ENCODE results near the gene ARL15.
A peak's percentile ranks its signal among the peaks of the same experiment; 100 is the strongest.
"Not testable (repeated sequence)": the region's sequence is repeated elsewhere in the genome, so short reads cannot be mapped to it uniquely, and the experiment has no call there.

Gene ARL15

DNA sequence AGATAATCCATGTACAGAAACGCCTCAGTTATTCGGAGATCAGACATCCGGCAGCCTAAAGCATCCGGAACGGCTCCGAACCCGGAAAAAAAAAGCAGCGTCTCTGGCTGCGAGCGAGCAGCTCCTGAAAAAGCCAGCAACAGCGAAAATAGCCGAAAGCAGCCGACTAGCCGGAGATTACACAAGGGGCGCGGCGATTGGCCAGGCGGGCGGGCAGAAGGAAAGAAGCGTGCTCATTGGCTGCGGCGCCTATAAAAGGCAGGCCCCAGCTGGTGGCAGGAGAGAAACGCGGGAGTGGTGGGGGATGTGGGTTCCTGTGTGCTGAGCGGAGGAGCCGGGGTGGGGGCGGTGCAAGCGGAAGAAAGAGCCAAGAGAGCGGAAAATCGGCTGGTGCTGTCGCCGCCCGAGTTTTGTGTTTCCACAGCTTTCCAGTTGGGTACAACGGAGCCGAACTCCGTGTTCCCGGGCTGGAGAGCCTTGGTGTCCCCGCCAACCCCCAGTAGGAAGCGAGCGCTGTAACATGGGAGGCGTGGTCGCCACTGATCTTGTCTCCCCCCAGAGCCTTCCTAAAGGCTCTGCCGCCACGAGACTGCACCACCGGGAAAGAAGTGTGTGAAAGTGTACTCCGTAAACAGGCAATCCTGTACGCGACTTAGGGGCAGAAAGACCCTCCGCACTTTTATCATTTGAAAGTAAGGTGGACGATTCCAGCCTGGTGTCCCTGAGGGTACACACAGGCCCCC is at the start of gene ARL15:
Gene ARL15 (minus strand): TSS at position 141 of the 743 bp plus-strand sequence.
- peak; percentile 91 for DNase-seq (ENCODE audit: low read depth)

GRCh38 chr5:54360089-54360488 is 49.7 kb upstream of the ARL15 start:
- no peak for DNase-seq (ENCODE audit: low read depth)

- DNase-seq (ENCODE audit: low read depth), result no peak
Measured at GRCh38 chr5:54357408-54358058, 47.2 kb upstream of the ARL15 start.

DNA sequence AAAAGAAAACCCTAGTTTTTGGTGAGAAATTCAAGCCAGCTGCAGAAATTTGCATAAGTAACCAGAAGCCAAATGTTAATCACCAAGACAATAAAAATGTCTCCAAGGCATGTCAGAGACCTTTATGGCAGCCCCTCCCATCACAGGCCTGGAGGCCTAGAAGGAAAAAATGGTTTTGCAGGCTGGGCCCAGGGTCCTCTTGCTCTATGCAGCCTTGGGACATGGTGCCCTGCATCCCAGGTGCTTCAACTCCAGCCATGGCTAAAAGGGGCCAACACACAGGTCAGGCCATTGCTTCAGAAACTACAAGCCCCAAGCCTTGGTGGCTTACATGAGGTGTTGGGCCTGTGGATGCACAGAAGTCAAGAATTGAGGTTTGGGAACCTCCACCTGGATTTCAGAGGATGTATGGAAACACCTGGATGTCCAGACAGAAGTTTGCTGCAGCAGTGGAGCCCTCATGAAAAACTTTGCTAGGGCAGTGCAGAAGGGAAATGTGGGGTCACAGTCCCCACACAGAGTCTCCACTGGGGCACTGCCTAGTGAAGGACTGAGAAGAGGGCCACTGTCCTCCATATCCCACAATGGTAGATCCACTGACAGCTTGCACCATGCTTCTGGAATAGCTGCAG is 43.7 kb upstream of the ARL15 start:
- DNase-seq (ENCODE audit: low read depth), result not testable (repeated sequence)

GRCh38 chr5:54352580-54352979 is 42.2 kb upstream of the ARL15 start:
- DNase-seq (ENCODE audit: low read depth), result not testable (repeated sequence)

DNA sequence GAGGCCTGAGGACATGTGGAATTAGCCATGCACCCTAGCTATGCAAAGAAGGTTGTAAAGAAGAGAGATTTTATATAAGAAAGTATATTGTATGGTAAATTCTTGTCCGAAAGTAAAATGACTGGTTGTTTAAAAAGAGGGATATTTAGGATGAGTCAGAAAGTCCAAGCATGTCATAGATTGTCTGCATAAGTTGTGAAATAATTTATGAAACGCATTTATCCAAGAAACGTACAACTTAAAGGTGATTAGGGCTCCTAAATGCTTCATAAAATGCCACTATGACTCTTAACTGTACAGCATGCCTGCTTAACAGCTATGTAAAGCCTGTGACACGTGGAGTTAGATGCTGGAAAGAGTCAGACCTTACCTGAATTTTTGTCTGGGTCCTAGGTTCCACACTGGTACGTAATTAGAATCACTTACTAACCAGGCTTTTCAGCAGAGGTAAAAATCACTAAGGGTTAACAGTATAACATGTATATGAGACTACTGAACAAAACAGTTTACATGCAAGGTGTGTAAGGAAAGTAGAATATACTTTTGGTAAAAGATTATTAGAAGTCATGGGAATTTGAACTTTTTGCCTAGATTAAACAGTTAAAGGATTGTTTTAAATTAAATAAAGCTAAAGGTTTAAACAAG is 37.0 kb upstream of the ARL15 start:
- DNase-seq (ENCODE audit: low read depth), result no peak

- no peak for DNase-seq (ENCODE audit: low read depth)
Measured at GRCh38 chr5:54344653-54345052, 34.3 kb upstream of the ARL15 start.

- DNase-seq (ENCODE audit: low read depth), result no peak
Measured at GRCh38 chr5:54341971-54342370, 31.6 kb upstream of the ARL15 start.

DNA sequence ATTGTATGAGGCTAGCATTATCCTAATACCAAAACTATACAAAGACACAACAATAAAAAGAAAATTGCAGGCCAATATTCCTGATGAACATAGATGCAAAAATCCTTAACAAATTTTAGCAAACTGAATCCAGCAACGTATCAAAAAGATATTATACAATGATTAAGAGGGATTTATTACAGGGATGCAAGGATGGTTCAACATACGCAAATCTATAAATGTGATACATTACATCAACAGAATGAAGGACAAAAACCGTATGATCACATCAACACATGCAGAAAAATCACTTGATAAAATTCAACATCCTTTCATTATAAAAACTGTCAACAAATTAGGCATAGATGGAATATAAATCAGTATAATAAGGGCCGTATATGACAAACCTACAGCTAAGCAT is 27.1 kb upstream of the ARL15 start:
- DNase-seq (ENCODE audit: low read depth), result no peak

DNA sequence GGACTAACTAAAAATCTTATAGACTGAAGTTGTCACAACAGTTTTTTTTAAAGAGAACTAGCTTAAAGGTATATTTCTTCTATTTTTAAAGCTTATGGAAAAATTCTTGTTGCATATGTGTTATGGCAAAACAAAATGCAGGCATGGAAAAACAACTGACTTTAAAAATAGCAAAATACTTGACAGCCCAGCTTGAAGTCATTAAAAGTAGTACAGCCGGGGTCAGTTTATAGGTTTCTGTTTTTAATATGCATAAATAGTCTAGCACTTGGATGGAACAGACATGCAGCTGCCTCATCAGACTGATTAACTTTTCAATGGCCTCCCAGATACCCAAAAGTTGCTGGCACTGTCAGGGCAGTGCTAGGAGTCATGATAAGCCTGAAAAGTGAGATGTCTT is 22.3 kb upstream of the ARL15 start:
- no peak for DNase-seq (ENCODE audit: low read depth)

- DNase-seq (ENCODE audit: low read depth), result no peak
Measured at GRCh38 chr5:54329731-54330709, 19.6 kb upstream of the ARL15 start.

DNA sequence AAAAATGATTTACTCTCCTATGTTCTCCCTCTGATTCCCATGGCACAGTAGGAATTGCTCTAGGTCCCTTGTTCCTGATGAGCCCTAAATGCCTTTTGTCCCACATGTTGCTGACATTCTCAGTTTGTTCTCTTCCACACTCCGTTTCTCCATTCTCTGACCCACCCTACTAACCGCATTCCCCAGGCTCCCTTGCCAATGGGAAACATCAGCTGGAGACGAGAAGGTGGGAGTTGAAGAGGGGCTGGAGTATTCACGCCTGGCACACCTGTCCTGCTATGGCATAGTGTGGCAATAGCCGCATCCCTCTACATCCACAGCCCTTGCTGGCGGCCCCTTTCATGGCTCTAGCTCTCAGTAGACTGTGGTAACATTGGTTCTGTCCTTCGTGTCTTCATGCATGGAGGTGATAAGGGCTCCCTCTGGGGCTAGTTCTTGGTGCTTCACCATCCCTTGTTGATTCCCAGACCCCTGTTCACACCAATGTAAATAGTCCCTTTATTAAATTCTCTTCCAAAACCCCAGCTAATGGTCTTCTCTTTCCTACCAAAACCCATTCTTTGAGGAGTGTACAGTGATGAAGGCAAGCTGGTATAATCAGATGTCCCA is 16.4 kb upstream of the ARL15 start:
- no peak for DNase-seq (ENCODE audit: low read depth)

DNA sequence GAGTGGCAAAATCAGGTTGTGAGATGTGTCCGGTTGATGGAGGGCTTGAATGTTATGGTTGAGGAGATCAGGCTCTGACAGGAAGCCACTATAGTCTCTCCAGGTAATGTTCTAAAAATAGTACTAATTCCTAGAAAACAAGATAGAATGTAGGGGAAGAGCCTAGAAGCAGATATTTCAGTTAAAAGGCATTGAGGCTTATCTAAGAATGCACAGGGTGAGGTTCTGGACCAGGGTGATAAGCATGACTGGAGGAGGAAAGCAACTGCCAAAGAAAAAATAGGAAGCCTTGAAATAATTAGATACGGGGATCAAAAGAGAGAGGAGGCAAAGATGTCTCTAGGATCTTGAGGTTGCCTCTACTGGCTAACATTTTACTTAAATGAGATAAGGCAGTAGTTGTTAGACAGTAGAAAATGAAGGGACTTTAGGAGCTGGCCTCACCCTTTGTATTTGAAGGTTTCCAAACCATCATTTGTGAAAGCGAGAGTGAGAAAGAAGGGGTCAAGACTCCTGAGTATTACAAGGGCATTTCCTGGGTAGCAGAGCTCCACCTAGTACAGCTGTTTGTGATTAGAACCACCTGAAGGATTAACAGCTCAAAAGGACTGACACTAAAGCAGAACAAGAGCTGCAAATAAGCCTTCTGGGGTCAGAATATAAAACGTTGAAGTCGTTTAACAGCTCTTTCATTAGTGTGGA is 15.4 kb upstream of the ARL15 start:
- DNase-seq (ENCODE audit: low read depth), result no peak

GRCh38 chr5:54325272-54325609 is 14.9 kb upstream of the ARL15 start:
- no peak for DNase-seq (ENCODE audit: low read depth)

DNA sequence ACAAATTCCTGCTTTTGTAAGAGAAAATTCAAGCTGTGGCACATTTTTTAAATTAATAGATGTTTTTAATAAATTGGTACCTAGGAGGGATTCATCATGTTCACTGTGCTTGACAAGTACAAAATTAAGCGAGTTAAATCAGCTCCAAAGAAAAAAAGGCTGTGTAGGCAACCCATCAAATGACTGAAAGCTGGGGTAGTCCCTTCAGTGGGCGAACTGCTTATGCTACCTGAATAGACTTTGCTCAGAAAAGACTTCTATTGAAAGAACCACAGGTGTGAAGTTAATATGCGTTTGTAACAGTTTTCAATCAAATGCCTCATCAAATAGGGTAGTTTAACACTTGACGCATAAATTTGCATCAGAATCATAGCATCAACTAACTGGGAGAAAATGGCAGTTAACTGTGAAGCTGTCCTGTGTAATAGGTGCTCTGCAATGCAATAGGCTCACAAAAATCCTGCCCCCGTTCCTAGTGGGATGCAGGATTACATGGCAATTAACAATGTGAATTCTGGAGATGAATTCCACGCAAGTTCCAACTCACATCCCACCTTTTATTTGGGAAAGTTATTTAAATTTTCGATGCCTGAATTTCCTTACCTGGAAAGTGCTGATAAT is 14.4 kb upstream of the ARL15 start:
- no peak for DNase-seq (ENCODE audit: low read depth)

GRCh38 chr5:54323495-54323894 is 13.1 kb upstream of the ARL15 start:
- DNase-seq (ENCODE audit: low read depth), result no peak

DNA sequence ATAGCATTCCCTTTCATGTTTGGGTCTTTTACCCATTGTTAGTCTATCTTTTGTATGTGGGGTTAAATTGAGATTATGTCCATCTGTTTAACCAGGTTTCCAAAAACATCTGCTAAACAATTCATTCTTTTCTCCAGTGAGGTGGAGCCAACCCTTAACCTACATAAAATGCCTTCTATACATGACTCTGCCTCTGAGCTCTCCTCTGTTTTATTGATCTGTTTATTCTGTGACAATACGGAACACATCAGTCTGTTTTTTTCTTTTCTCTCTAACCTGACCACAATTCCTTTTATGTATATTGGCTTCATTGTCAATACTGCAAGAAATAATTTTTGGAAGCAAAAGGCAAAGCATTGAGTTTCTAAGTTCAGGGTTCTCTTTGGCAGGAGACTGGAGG is 9.9 kb upstream of the ARL15 start:
- DNase-seq (ENCODE audit: low read depth), result no peak

- no peak for DNase-seq (ENCODE audit: low read depth)
Measured at GRCh38 chr5:54317511-54318260, 7.3 kb upstream of the ARL15 start.

- no peak for DNase-seq (ENCODE audit: low read depth)
Measured at GRCh38 chr5:54315736-54316528, 5.6 kb upstream of the ARL15 start.

Measured in stimulated activated CD8-positive, alpha-beta memory T cell treated with anti-CD3 and anti-CD28 coated beads, Interleukin-7, amount 100 ng/mL, for 24 hours (primary cell).